Measurements from ENCODE around the gene MPEG1.

MPEG1 gene

DNA sequence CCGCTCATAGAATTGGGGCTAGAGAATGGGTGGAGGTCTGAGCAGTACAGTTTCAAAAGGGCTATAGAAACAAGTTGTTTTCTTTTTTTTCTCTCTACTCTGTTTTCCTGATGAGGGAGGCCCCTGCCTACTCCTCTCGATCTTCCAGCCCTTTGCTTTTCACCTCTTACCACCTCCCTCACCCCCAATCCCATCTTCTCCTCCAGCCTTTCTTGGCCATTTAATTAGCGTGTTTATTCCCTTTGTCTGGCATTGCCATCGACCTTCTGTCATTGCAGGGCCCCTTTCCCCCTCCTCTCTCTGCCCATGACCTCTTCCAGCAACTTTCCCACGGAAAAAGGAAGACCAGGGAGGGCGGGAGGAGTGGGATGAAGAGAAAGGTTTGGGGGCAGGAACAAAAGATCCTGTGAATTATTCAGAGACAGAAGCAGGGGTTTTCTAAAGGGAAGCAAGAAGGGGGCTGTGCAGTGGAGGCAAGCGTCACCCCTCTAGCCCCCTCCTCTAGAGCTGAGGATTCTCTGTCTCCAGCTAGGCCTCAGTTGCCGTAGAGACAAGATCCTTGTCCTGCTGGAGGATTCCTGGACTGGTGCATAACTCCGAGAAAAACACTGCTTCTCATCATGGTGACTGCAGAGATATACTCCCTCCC, 27.9 kb downstream of the MPEG1 start:
- no peak overlapping the region for H3K4me3 ChIP-seq (ENCODE audit: low read depth, low read length)
- TF ChIP-seq, protein P1, sequence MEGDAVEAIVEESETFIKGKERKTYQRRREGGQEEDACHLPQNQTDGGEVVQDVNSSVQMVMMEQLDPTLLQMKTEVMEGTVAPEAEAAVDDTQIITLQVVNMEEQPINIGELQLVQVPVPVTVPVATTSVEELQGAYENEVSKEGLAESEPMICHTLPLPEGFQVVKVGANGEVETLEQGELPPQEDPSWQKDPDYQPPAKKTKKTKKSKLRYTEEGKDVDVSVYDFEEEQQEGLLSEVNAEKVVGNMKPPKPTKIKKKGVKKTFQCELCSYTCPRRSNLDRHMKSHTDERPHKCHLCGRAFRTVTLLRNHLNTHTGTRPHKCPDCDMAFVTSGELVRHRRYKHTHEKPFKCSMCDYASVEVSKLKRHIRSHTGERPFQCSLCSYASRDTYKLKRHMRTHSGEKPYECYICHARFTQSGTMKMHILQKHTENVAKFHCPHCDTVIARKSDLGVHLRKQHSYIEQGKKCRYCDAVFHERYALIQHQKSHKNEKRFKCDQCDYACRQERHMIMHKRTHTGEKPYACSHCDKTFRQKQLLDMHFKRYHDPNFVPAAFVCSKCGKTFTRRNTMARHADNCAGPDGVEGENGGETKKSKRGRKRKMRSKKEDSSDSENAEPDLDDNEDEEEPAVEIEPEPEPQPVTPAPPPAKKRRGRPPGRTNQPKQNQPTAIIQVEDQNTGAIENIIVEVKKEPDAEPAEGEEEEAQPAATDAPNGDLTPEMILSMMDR (IDR thresholded peaks at IDR 0.05; ENCODE audit: low read depth, low read length) = no peak

DNA sequence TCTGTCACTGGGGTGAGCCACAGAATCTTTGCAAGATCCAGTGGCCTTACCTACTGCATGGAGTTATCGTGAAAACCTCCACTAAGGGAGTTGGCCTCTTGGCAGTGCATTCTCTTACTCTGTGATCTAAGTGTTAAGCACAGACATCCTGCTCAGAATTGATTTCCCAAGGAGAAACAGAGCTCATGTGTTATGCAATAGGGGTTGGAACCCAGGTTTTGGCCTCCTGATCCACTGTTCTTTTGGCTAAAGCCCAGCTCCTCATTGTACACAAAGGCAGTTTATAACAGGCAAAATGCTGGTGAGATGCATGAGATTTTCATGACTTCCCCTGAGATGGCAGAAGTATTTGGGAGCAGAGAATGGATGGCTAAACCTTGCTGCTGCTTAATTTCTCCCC, 29.0 kb downstream of the MPEG1 start:
- TF ChIP-seq, protein P1 (IDR thresholded peaks at IDR 0.05; ENCODE audit: low read depth, low read length) = no peak
- no peak overlapping the region for H3K4me3 ChIP-seq (ENCODE audit: low read depth, low read length)

DNA sequence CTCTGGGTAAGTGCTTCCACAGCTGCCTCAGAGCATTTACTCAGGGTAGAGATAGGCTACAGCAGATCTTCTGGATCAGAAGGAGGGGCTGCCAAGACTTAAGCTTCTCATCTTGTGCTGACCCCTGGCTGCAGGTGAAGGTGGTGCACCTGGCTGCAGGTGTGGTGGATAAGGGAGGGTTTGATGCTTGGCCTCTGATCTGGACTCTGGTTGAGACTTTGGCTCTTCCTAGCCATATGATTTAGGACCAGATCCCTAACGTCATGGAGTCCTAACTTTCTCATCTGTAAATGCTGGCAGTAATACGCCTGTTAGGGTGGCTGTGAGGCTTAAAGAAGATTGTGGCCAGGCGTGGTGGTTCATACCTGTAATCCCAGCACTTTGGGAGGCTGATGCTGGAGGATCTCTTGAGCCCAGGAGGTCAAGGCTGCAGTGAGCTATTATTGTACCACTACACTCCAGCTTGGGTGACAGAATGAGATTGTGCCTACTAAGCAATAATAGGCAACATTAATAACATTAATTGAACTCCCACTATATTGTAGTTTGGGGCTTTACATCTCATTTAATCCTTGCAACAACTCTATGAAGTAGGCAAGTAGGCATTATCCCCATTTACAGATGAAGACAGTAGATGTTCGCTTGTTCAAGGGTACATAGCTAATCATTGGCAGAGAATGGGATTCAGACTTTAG, 30.1 kb downstream of the MPEG1 start:
- TF ChIP-seq, protein P1 (IDR thresholded peaks at IDR 0.05; ENCODE audit: low read depth, low read length) = no peak
- no peak overlapping the region for H3K4me3 ChIP-seq (ENCODE audit: low read depth, low read length)

DNA sequence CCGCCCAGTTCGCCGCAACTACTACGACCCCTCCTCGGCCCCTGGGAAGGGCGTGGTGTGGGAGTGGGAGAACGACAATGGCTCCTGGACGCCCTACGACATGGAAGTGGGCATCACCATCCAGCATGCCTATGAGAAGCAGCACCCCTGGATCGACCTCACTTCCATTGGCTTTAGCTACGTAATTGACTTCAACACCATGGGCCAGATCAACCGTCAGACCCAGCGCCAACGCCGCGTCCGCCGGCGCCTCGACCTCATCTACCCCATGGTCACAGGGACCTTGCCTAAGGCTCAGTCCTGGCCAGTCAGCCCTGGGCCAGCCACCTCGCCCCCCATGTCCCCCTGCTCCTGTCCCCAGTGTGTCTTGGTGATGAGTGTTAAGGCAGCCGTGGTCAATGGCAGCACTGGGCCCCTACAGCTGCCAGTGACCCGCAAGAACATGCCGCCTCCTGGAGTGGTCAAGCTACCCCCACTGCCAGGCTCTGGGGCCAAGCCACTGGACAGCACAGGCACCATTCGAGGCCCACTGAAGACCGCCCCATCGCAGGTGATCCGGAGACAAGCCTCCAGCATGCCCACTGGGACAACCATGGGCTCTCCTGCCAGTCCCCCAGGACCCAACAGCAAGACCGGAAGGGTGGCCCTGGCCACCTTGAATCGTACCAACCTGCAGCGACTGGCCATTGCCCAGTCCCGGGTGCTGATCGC, 30.8 kb downstream of the MPEG1 start:
- TF ChIP-seq, protein P1 (IDR thresholded peaks at IDR 0.05; ENCODE audit: low read depth, low read length) = no peak
- no peak overlapping the region for H3K4me3 ChIP-seq (ENCODE audit: low read depth, low read length)

DNA sequence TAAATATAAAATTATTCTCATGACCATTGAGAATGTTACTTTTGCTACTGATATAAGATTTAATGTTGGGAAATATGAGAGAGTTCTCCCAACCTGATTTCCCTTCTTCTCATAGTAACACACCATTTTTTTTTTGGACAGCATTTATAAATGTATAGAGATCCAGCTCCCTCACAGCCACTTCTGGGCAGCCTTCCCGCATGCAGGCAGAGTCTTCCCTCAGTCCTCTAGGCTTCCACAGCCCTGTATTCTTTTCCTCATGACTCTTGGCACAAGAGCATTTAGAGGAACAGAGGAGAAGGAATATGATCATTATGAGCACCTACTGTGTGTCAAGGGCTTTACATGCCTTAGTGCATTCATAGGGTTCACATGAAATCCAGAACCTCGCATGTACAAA, 31.8 kb downstream of the MPEG1 start:
- TF ChIP-seq, protein P1 (IDR thresholded peaks at IDR 0.05; ENCODE audit: low read depth, low read length) = no peak
- no peak overlapping the region for H3K4me3 ChIP-seq (ENCODE audit: low read depth, low read length)

DNA sequence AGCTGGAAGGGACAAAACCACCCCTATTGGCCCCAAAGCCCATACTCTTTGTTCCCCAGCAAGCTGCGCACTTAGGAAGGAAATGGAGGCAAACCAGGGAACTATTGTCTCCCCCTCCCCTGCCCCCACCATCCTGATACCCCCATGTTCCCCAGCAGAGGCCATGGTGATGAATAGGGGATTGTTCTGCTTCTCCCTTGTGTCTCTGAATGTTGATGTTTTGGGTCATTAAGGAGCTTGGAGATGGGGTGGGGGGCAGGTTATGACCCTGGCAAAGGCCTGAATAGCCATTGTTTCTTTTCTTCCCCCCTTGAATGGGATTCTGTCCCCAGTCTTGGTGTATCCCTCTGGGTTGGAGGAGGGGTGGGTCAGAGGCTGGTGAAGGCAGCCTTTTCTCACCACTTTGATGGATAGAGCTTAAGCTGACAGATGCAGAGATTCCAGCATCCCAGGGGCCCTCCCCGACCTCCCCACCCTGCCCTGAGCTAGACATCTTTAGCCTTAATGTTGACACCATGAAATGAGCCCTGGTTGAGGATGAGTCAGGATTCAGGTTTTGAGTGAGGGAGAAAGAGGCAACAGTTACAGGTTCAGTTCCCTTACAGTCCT, 32.5 kb downstream of the MPEG1 start:
- no peak overlapping the region for H3K4me3 ChIP-seq (ENCODE audit: low read depth, low read length)
- TF ChIP-seq, protein P1 (IDR thresholded peaks at IDR 0.05; ENCODE audit: low read depth, low read length) = no peak
